Type B pancreatic cell (in vitro differentiated cells): ENCODE data around the gene IFT88. TPM values are rescaled to one million over a fixed set of nuclear protein-coding genes. Genes with fewer than 3 reads are reported as not detected.

Source experiments
- DNase-seq: peaks from one replicate; pipeline ENCODE4 v3.0.0; 2021; ENCODE audit warnings: mixed read lengths; ENCODE audit not compliant: unreplicated experiment; ENCODE audit errors: extremely low spot score
- H3K27ac Mint-ChIP-seq: 2 replicates; pipeline ENCODE4 v1.8.0; 2021; ENCODE audit warnings: mild to moderate bottlenecking, mixed read lengths
- H3K27me3 Mint-ChIP-seq: 2 replicates; pipeline ENCODE4 v1.8.0; 2021; ENCODE audit warnings: mixed read lengths
- H3K36me3 Mint-ChIP-seq: 2 replicates; pipeline ENCODE4 v1.8.0; 2021; ENCODE audit warnings: mixed read lengths
- H3K4me1 Mint-ChIP-seq: one replicate; pipeline ENCODE4 v1.8.0; 2021; ENCODE audit warnings: mixed read lengths; ENCODE audit not compliant: unreplicated experiment
- H3K4me3 Mint-ChIP-seq: 2 replicates; pipeline ENCODE4 v1.8.0; 2021; ENCODE audit warnings: mild to moderate bottlenecking, mixed read lengths
- H3K9me3 Mint-ChIP-seq: 2 replicates; pipeline ENCODE4 v1.8.0; 2021; ENCODE audit warnings: mixed read lengths
- CTCF ChIP-seq: fragments of 200-600 bp; sonication (generic); conservative IDR thresholded peaks from 2 replicates; pipeline ENCODE4 v1.5.0; 2021; ENCODE audit warnings: antibody characterized with exemption, mild to moderate bottlenecking
- total RNA-seq: library from RNA; stranded (reverse); gene quantifications from 2 replicates; pipeline ENCODE4 v1.2.1, GENCODE V29; 2021; ENCODE audit warnings: low replicate concordance

Gene IFT88
- total RNA-seq, 1 donor from 2014 or later = 24.5 TPM

- H3K36me3 Mint-ChIP-seq = peaks cover 12% of the 10 kb centered on the region
- H3K27me3 Mint-ChIP-seq = no peaks in the 10 kb centered on the region
- H3K4me1 Mint-ChIP-seq = no peaks in the 10 kb centered on the region
- TF ChIP-seq CTCF = no peak
- DNase-seq = no peak
- no peaks in the 10 kb centered on the region for H3K9me3 Mint-ChIP-seq
- H3K27ac Mint-ChIP-seq = no peak overlapping the region
- no peak overlapping the region for H3K4me3 Mint-ChIP-seq
Measured at GRCh38 chr13:20592606-20593005, 25.6 kb downstream of the IFT88 start.

- TF ChIP-seq CTCF = no peak
- Mint-ChIP-seq H3K4me3 (no peak overlapping the region), H3K27me3 (no peaks in the 10 kb centered on the region), H3K36me3 (peaks cover 6% of the 10 kb centered on the region), H3K9me3 (no peaks in the 10 kb centered on the region), H3K27ac (no peak overlapping the region), H3K4me1 (no peaks in the 10 kb centered on the region)
- DNase-seq = no peak
Measured at GRCh38 chr13:20594280-20594679, 27.3 kb downstream of the IFT88 start.

- Mint-ChIP-seq H3K27me3 (no peaks in the 10 kb centered on the region), H3K9me3 (no peaks in the 10 kb centered on the region), H3K36me3 (peaks cover 25% of the 10 kb centered on the region), H3K4me1 (no peaks in the 10 kb centered on the region), H3K27ac (no peak overlapping the region), H3K4me3 (no peak overlapping the region)
- no peak for DNase-seq
- TF ChIP-seq CTCF = no peak
Measured at GRCh38 chr13:20607015-20607414, 40.1 kb downstream of the IFT88 start.

GRCh38 chr13:20608438-20609020 is 41.6 kb downstream of the IFT88 start:
- no peak for TF ChIP-seq CTCF
- Mint-ChIP-seq H3K4me1 (no peaks in the 10 kb centered on the region), H3K36me3 (peaks cover 25% of the 10 kb centered on the region), H3K27me3 (no peaks in the 10 kb centered on the region), H3K9me3 (no peaks in the 10 kb centered on the region), H3K4me3 (no peak overlapping the region), H3K27ac (no peak overlapping the region)
- no peak for DNase-seq

- H3K27me3 Mint-ChIP-seq = no peaks in the 10 kb centered on the region
- H3K4me3 Mint-ChIP-seq = no peak overlapping the region
- H3K27ac Mint-ChIP-seq = no peak overlapping the region
- no peak for DNase-seq
- H3K4me1 Mint-ChIP-seq = no peaks in the 10 kb centered on the region
- H3K9me3 Mint-ChIP-seq = no peaks in the 10 kb centered on the region
- H3K36me3 Mint-ChIP-seq = peaks cover 25% of the 10 kb centered on the region
- TF ChIP-seq CTCF = no peak
Measured at GRCh38 chr13:20609145-20609544, 42.2 kb downstream of the IFT88 start.

- no peak for TF ChIP-seq CTCF
- Mint-ChIP-seq H3K27me3 (no peaks in the 10 kb centered on the region), H3K4me3 (no peak overlapping the region), H3K4me1 (no peaks in the 10 kb centered on the region), H3K36me3 (peaks cover 25% of the 10 kb centered on the region), H3K9me3 (no peaks in the 10 kb centered on the region), H3K27ac (no peak overlapping the region)
- DNase-seq = no peak
Measured at GRCh38 chr13:20610006-20610405, 43.0 kb downstream of the IFT88 start.
